HL-60 (cell line): ENCODE measurements around the gene KAT14.

Experiments
- CTCF ChIP-seq: IDR thresholded peaks from one replicate; pipeline ENCODE4 v1.5.1; 2011; ENCODE audit warnings: low read length, control low read depth, inconsistent platforms; ENCODE audit not compliant: insufficient read depth
- POLR2AphosphoS5 ChIP-seq: IDR thresholded peaks from 2 replicates; pipeline ENCODE4 v1.6.1; 2012; ENCODE audit warnings: low read depth
- REST ChIP-seq: IDR thresholded peaks from 2 replicates; pipeline ENCODE4 v1.6.1; 2012; ENCODE audit warnings: low read depth; ENCODE audit not compliant: insufficient replicate concordance

GRCh38 chr20:18233408-18233943 is 95.8 kb downstream of the KAT14 start:
- no peak for TF ChIP-seq CTCF
- no peak for TF ChIP-seq POLR2AphosphoS5
- no peak for TF ChIP-seq REST
